ENCODE results near the gene IGFBPL1.

The IGFBPL1 gene

GRCh38 chr9:38413283-38413682, 11.0 kb downstream of the IGFBPL1 start:
- no peak for ATAC-seq
- no peak for TF ChIP-seq CSRNP3 (CRISPR knock-in tag; IDR thresholded peaks at IDR 0.05)
- TF ChIP-seq PATZ1 (CRISPR knock-in tag; IDR thresholded peaks at IDR 0.05; ENCODE audit: borderline replicate concordance), result no peak
- no peak for TF ChIP-seq ISL1 (CRISPR knock-in tag; IDR thresholded peaks at IDR 0.05)
- no peak for TF ChIP-seq GLIS3 (CRISPR knock-in tag; IDR thresholded peaks at IDR 0.05)
- TF ChIP-seq POU6F1 (CRISPR knock-in tag; IDR thresholded peaks at IDR 0.05; ENCODE audit: borderline replicate concordance, low read depth), result no peak
- no peak for TF ChIP-seq CREB5 (CRISPR knock-in tag; IDR thresholded peaks at IDR 0.05; ENCODE audit: low read depth)
- TF ChIP-seq OSR1 (CRISPR knock-in tag; IDR thresholded peaks at IDR 0.05), result no peak
- TF ChIP-seq TOX (CRISPR knock-in tag; IDR thresholded peaks at IDR 0.05; ENCODE audit: borderline replicate concordance), result no peak
- TF ChIP-seq, protein P1, sequence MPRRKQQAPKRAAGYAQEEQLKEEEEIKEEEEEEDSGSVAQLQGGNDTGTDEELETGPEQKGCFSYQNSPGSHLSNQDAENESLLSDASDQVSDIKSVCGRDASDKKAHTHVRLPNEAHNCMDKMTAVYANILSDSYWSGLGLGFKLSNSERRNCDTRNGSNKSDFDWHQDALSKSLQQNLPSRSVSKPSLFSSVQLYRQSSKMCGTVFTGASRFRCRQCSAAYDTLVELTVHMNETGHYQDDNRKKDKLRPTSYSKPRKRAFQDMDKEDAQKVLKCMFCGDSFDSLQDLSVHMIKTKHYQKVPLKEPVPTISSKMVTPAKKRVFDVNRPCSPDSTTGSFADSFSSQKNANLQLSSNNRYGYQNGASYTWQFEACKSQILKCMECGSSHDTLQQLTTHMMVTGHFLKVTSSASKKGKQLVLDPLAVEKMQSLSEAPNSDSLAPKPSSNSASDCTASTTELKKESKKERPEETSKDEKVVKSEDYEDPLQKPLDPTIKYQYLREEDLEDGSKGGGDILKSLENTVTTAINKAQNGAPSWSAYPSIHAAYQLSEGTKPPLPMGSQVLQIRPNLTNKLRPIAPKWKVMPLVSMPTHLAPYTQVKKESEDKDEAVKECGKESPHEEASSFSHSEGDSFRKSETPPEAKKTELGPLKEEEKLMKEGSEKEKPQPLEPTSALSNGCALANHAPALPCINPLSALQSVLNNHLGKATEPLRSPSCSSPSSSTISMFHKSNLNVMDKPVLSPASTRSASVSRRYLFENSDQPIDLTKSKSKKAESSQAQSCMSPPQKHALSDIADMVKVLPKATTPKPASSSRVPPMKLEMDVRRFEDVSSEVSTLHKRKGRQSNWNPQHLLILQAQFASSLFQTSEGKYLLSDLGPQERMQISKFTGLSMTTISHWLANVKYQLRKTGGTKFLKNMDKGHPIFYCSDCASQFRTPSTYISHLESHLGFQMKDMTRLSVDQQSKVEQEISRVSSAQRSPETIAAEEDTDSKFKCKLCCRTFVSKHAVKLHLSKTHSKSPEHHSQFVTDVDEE (CRISPR knock-in tag; IDR thresholded peaks at IDR 0.05), result no peak
- TF ChIP-seq ZC3H10 (CRISPR knock-in tag; IDR thresholded peaks at IDR 0.05), result no peak
- TF ChIP-seq ESRRG (CRISPR knock-in tag; IDR thresholded peaks at IDR 0.05), result no peak
- no peak for TF ChIP-seq PPARA (CRISPR knock-in tag; IDR thresholded peaks at IDR 0.05; ENCODE audit: borderline replicate concordance)
- no peak for TF ChIP-seq CSDC2 (CRISPR knock-in tag; IDR thresholded peaks at IDR 0.05)
- no peak for TF ChIP-seq ZNF70 (CRISPR knock-in tag; IDR thresholded peaks at IDR 0.05)
- no peak for TF ChIP-seq SNAI2 (CRISPR knock-in tag; IDR thresholded peaks at IDR 0.05)

DNA sequence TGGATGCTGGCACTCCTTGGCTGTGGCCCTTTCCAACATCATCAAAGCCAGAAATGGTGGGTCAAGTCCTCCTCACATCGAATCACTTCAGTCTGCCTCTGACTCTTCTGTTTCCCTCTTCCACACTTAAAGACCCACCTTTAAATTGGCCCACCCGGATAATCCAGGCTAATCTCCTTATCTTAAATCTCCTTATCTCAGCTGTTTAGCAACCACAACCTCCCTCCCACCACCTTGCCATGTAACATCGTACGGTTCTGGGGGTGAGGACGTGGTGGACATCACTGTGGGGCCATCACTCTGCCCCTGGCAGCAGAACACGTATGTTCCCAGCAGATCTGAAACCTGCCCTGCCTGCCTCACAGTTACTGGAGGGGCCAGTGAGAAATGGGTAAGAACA, 11.5 kb downstream of the IGFBPL1 start:
- ATAC-seq, result no peak
- TF ChIP-seq ESRRG (CRISPR knock-in tag; IDR thresholded peaks at IDR 0.05) (no peak), TOX (CRISPR knock-in tag; IDR thresholded peaks at IDR 0.05; ENCODE audit: borderline replicate concordance) (no peak), ZNF70 (CRISPR knock-in tag; IDR thresholded peaks at IDR 0.05) (no peak), ARNTL (CRISPR knock-in tag; IDR thresholded peaks at IDR 0.05; ENCODE audit: borderline replicate concordance, low read depth) (no peak), ISL1 (CRISPR knock-in tag; IDR thresholded peaks at IDR 0.05) (no peak), TCF4 (CRISPR knock-in tag; IDR thresholded peaks at IDR 0.05; ENCODE audit: borderline replicate concordance) (no peak), PPARA (CRISPR knock-in tag; IDR thresholded peaks at IDR 0.05; ENCODE audit: borderline replicate concordance) (no peak), OSR1 (CRISPR knock-in tag; IDR thresholded peaks at IDR 0.05) (no peak), CREB5 (CRISPR knock-in tag; IDR thresholded peaks at IDR 0.05; ENCODE audit: low read depth) (no peak), CSRNP3 (CRISPR knock-in tag; IDR thresholded peaks at IDR 0.05) (no peak), ZNF8 (CRISPR knock-in tag; IDR thresholded peaks at IDR 0.05) (no peak), SNAI2 (CRISPR knock-in tag; IDR thresholded peaks at IDR 0.05) (no peak), ZFP3 (CRISPR knock-in tag; IDR thresholded peaks at IDR 0.05) (no peak), ZFP30 (CRISPR knock-in tag; IDR thresholded peaks at IDR 0.05) (no peak), GLIS3 (CRISPR knock-in tag; IDR thresholded peaks at IDR 0.05) (no peak), ZNF565 (CRISPR knock-in tag; conservative IDR thresholded peaks at IDR 0.05; ENCODE audit: low read depth) (no peak), CSDC2 (CRISPR knock-in tag; IDR thresholded peaks at IDR 0.05) (no peak), PATZ1 (CRISPR knock-in tag; IDR thresholded peaks at IDR 0.05; ENCODE audit: borderline replicate concordance) (no peak)
- TF ChIP-seq, protein P1 (CRISPR knock-in tag; IDR thresholded peaks at IDR 0.05), result no peak
